HUES48 (cell line): ENCODE results near the gene CERS6.

Source experiments
- H3K27ac ChIP-seq: one replicate; pipeline ENCODE4 v1.7.0; 2013; ENCODE audit warnings: low read depth, low read length, inconsistent platforms
- H3K27me3 ChIP-seq: 2 replicates; pipeline ENCODE4 v1.6.1; 2013; ENCODE audit warnings: mild to moderate bottlenecking, low read length; ENCODE audit not compliant: control insufficient read depth, insufficient read depth
- H3K36me3 ChIP-seq: 2 replicates; pipeline ENCODE4 v1.6.1; 2013; ENCODE audit warnings: low read length; ENCODE audit not compliant: control insufficient read depth, insufficient read depth
- H3K4me1 ChIP-seq: 2 replicates; pipeline ENCODE4 v1.6.1; 2013; ENCODE audit warnings: mild to moderate bottlenecking, low read length; ENCODE audit not compliant: control insufficient read depth, insufficient read depth
- H3K4me3 ChIP-seq: 2 replicates; pipeline ENCODE4 v1.5.1; 2013; ENCODE audit warnings: mild to moderate bottlenecking, low read depth, low read length
- H3K9ac ChIP-seq: 2 replicates; pipeline ENCODE4 v1.6.1; 2013; ENCODE audit warnings: mild to moderate bottlenecking, low read depth, low read length, moderate library complexity
- H3K9me3 ChIP-seq: 2 replicates; pipeline ENCODE4 v1.6.1; 2013; ENCODE audit warnings: low read length; ENCODE audit not compliant: control insufficient read depth, insufficient read depth

The CERS6 gene

DNA sequence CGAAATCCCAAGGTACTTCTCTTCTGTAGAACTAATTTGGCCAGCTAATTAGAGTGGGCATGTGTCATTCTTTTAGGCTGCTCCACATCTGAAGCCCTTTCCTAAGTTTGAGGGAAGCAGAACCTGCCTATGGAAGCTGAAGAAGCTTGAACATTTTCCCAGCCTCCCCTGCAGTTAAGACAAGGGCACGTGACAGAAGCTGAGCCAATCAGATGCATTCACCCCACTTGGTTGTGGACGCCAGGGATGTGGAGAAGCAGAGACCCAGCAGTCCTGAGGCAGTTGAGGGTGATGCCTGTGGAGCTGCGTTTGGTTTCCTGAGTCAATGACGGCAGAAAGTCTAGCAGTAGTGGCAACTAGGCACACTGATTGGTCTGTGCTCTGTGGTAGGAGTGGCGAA, 26.1 kb upstream of the CERS6 start:
- H3K27ac ChIP-seq = no peak overlapping the region
- H3K9me3 ChIP-seq = no peaks in the 10 kb centered on the region
- peaks cover 10% of the 10 kb centered on the region for H3K4me1 ChIP-seq
- no peak overlapping the region for H3K9ac ChIP-seq
- no peak overlapping the region for H3K4me3 ChIP-seq
- H3K36me3 ChIP-seq = no peaks in the 10 kb centered on the region
- H3K27me3 ChIP-seq = no peaks in the 10 kb centered on the region

DNA sequence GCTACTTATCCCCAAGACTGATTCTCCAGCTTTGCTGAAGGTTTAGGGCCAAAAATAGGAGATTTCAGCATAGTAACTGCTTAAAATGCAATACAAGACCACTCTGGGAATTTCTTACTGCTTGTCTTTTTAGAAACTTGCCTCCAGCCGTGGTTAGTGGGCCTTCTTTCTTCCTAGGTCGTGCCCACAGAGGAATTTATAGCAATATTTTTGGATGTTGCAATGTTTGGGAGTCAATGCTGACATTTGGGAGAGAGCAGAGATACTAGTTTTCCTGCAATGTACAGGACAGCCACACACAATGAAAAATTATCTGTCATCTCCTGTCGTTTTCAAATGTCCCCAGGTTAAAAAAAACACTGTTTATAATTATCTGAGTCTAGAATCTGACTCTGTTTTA, 25.6 kb upstream of the CERS6 start:
- Histone ChIP-seq H3K9ac (no peak overlapping the region), H3K36me3 (no peaks in the 10 kb centered on the region), H3K4me3 (no peak overlapping the region), H3K27ac (no peak overlapping the region), H3K27me3 (no peaks in the 10 kb centered on the region), H3K9me3 (no peaks in the 10 kb centered on the region), H3K4me1 (peaks cover 9% of the 10 kb centered on the region)

DNA sequence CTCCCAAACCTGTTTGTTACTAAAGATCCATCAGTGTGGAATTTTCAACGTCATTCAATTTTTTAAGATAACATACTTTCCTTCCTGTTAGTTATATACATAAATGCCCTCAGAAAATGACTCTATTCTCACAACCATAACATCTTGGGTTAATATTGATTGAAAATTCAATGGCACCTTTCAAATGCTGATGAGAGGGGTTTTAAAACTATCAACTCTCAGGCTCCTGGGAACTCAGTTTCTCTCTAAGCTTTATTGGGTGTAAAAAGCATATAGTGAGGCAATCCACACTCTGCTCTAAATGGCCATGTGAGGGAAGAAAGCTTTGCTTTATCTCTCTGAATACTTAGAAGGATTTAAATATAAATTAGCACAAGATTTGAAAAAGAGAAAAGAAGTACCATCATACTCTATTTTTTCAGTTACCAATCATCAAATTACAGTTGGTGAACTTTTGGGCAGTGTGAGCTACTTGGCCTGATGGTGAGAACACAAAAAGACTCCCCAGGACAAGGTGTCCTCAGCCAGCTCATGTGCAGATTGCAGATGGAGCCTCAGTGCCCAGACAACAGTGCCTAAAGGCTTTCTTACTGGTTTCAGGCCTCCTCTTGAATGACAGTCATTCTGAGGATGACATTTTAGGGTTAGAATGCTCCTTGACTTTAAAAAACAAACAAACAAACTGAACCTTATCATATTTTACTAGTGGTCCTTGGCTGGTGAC, 24.6 kb upstream of the CERS6 start:
- no peak overlapping the region for H3K4me3 ChIP-seq
- no peak overlapping the region for H3K27ac ChIP-seq
- no peak overlapping the region for H3K9ac ChIP-seq
- H3K9me3 ChIP-seq = no peaks in the 10 kb centered on the region
- H3K4me1 ChIP-seq = peaks cover 9% of the 10 kb centered on the region
- no peaks in the 10 kb centered on the region for H3K27me3 ChIP-seq
- H3K36me3 ChIP-seq = no peaks in the 10 kb centered on the region

DNA sequence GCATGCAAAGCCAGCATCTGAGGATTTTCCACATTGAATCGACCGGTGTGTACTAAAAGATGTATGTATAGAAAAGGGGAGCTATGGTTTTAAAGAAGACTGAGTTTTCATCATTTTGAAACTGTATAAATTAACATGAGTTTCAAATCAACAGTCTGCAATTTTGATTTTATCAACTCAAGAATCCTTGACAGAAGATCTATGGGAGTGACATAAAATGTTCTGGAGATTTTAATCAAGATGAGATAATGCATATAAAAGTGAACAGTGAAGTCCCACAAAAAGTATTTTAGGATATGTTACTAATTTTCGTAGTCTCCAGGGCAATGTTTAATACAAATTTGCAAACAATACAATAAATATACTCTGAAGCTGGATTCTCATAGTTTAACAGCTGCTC, 24.0 kb upstream of the CERS6 start:
- Histone ChIP-seq H3K9ac (no peak overlapping the region), H3K4me1 (peaks cover 9% of the 10 kb centered on the region), H3K4me3 (no peak overlapping the region), H3K9me3 (no peaks in the 10 kb centered on the region), H3K36me3 (no peaks in the 10 kb centered on the region), H3K27ac (no peak overlapping the region), H3K27me3 (no peaks in the 10 kb centered on the region)

DNA sequence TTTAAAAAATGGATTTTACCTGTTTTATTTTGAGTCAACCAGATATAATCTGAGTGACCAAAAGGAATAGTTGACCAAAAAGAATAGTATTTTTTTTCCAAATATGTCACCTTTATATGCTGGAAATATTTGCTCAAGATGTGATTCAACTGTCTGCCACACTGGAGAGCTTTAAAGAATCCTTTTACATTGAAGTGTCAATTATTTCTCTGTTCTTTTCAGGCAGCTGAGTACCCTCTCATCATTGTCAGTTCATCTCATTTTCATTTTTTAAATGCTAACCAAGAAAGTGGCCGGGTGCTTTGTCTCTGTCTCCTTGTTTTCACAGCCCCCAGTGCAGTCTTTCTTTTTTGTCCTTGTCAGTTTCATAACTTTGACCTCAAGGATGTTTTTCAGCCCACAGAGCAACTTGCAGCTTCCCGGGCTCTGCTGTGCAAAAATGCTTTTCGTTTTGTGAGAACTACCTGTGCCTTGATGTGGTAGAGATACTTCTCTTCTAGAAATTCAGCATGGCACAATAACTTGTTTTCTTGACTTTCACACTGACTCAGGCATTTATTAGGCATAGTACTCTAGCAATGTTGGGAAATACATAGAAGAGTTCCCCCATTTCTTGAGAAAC, 23.4 kb upstream of the CERS6 start:
- Histone ChIP-seq H3K4me1 (peaks cover 9% of the 10 kb centered on the region), H3K27ac (no peak overlapping the region), H3K27me3 (no peaks in the 10 kb centered on the region), H3K4me3 (no peak overlapping the region), H3K9me3 (no peaks in the 10 kb centered on the region), H3K9ac (no peak overlapping the region), H3K36me3 (no peaks in the 10 kb centered on the region)

DNA sequence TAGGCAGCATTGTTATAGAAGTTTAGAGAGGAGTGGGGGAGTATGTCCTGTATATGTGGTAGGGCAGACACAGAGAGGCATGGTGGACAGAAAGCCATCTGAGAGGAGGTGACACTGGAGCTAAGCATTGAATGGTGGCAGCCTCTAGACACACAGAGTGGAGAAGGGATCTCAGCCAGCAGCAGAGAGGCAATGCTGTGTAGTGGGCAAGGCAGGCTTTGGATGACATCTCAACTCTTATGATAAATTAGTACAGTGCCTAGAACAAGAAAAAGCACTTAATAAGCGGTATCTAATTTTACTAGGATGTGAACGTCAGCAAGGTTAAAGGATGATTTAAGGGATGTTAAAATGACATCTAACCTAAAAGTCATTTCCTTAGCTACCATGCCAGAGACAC, 22.5 kb upstream of the CERS6 start:
- Histone ChIP-seq H3K27ac (no peak overlapping the region), H3K9me3 (no peaks in the 10 kb centered on the region), H3K27me3 (no peaks in the 10 kb centered on the region), H3K9ac (no peak overlapping the region), H3K4me3 (no peak overlapping the region), H3K4me1 (peaks cover 9% of the 10 kb centered on the region), H3K36me3 (no peaks in the 10 kb centered on the region)

DNA sequence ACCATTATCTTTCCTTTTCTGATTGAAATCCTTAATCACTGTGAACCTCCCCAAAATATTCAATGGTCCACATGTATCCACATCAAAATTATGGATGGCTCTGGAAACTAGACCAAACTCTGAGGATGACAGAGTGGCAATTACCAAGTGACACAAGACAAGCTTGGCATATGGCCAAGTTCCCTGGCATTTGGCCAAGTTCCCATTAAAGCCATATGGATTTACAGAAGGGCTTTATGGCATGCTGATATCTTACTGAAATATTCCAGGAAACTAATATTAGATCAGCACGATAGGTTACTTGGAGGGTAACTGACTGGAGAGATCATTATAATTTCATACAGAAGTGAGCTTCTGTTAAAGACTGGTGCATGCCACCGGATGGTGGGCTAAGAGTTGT, 21.9 kb upstream of the CERS6 start:
- Histone ChIP-seq H3K36me3 (no peaks in the 10 kb centered on the region), H3K4me3 (no peak overlapping the region), H3K27me3 (no peaks in the 10 kb centered on the region), H3K27ac (no peak overlapping the region), H3K9ac (no peak overlapping the region), H3K4me1 (peaks cover 9% of the 10 kb centered on the region), H3K9me3 (no peaks in the 10 kb centered on the region)

DNA sequence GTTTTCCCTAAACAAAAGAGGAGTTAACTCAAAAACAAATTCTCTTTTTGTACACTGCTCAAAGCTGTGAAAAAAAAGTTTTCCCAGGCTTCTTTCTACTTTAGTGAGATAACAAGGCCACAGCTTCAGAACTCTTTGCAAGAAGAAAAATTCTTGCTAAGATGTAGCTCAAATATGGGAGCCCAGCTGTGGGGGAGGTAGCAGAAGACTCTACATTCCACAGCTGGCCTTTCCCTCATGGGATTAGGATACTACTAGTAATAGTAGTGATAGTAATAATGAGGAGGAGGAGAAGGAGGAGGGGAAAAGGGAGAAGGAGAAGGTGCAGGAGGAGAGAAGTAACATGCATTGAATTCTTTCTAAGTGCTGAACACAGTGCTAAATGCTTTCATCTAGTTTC, 19.2 kb upstream of the CERS6 start:
- Histone ChIP-seq H3K36me3 (no peaks in the 10 kb centered on the region), H3K27me3 (no peaks in the 10 kb centered on the region), H3K9ac (no peak overlapping the region), H3K4me1 (peaks cover 1% of the 10 kb centered on the region), H3K9me3 (no peaks in the 10 kb centered on the region), H3K4me3 (no peak overlapping the region), H3K27ac (no peak overlapping the region)

DNA sequence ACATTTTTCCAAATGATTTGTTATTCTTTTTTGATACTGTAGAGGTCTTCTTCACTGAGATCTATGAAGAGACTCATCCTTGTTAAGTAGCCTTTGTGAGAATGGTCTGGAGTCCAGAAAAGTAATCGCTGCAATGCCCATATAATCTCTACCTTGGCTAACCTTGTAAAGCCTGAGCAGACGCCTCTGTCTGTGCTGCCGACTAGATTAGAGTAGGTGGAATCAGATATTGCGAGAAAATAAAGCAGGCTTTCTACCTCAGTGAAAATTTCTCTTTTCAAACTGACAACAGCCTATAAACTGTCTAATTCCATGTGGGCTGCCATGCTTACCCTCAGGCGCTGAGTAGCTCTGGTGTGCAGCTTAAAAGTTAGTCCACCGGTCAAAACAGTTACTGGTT, 17.5 kb upstream of the CERS6 start:
- H3K4me3 ChIP-seq = no peak overlapping the region
- H3K36me3 ChIP-seq = no peaks in the 10 kb centered on the region
- no peaks in the 10 kb centered on the region for H3K9me3 ChIP-seq
- H3K27ac ChIP-seq = no peak overlapping the region
- no peak overlapping the region for H3K9ac ChIP-seq
- H3K27me3 ChIP-seq = no peaks in the 10 kb centered on the region
- H3K4me1 ChIP-seq = no peaks in the 10 kb centered on the region

DNA sequence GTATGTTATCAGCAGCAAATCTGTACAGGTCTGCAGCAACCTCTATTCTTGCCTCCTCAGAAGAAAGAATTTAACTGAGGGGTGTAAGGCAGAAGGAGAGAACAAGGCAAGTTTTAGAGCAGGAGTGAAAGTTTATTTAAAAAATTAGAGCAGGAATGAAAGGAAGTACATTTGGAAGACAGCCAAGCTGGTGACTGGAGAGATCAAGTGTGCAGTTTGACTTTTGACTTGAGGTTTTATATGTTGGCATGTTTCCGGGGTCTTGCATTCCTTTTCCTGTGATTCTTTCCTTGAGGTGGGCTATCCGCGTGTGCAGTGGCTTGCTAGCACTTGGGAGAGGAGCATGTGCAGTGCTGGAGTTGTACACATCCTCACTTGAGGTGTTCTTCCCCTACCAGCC, 16.5 kb upstream of the CERS6 start:
- no peak overlapping the region for H3K9ac ChIP-seq

DNA sequence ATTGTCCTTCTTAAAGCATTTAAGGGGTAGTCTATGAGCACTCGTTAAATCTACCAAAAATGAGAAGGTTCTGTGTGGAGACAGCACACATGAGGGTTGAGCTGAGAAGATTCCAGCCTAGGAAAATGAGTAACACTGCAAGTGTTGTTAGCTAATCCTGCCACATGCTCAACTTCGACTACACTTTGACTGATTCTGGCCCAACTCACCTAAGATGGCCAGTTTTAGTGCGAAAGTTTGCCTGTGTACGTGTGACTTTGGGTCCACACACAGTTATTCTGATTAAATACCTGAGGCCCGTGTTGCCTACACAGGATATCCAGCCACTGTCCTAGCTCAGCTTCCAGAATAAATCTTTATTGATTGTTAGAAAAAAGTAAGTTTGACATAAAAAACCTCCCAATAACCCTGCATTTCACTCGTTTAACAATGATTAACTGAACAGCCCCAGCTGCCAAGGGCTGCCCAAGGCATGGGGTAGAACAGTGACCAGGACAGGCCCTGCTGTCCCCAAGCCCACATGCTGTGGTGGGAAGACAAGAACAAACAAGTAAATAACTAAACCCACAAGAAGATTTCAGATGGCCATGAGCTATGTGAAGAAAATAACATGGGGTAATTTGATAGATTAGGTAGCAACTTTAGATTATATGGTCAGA, 14.7 kb upstream of the CERS6 start:
- Histone ChIP-seq H3K36me3 (no peaks in the 10 kb centered on the region), H3K27me3 (no peaks in the 10 kb centered on the region), H3K4me1 (no peaks in the 10 kb centered on the region), H3K9me3 (no peaks in the 10 kb centered on the region), H3K9ac (no peak overlapping the region), H3K4me3 (no peak overlapping the region), H3K27ac (no peak overlapping the region)

More for the DNA sequence above, 16.5 kb upstream of the CERS6 start:
- Histone ChIP-seq H3K4me3 (no peak overlapping the region), H3K27me3 (no peaks in the 10 kb centered on the region), H3K36me3 (no peaks in the 10 kb centered on the region), H3K9me3 (no peaks in the 10 kb centered on the region), H3K27ac (no peak overlapping the region), H3K4me1 (no peaks in the 10 kb centered on the region)
